ENCODE results near the gene CERK. TPM values are rescaled to one million over a fixed set of nuclear protein-coding genes. Genes with fewer than 3 reads are reported as not detected.

Gene CERK
- total and polyA plus RNA-seq, 2 experiments from 2014 or later, result 37.2 to 74.9 TPM

DNA sequence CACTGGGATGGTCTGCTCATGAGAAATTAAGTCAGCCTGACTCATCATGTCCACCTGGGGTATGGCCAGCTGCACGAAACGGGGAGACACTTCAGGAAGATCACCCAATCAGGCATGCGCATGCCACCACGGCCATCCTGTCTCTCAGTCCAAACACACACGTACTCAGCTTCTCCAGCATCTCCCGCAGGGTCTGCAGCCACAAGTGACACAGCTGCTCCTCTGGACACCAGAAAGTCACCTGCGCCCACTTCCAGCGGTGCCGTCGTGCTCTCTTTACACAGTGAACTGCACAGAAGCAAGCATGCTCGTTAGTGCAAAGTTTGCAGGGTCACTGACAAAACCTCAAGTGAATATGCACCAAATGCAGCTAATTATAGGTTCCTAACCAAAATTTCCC, 18.1 kb downstream of the CERK start:
- Histone ChIP-seq H3K4me1 (ENCODE audit: low read depth) (no peaks in the 10 kb centered on the region), H3K4me3 (no peak overlapping the region), H3K9me3 (ENCODE audit: low read depth) (no peaks in the 10 kb centered on the region), H3K27me3 (no peaks in the 10 kb centered on the region), H3K36me3 (peaks cover 42% of the 10 kb centered on the region), H3K27ac (no peak overlapping the region)
- no peak for DNase-seq (ENCODE audit: low read depth in 1 of 2, low spot score in 1 of 2)
- TF ChIP-seq CTCF (IDR thresholded peaks at IDR 0.05; ENCODE audit: low read depth, low read length), result no peak

- Histone ChIP-seq H3K9me3 (ENCODE audit: low read depth) (no peaks in the 10 kb centered on the region), H3K36me3 (peaks cover 55% of the 10 kb centered on the region), H3K27ac (no peak overlapping the region), H3K27me3 (no peaks in the 10 kb centered on the region), H3K4me3 (no peak overlapping the region), H3K4me1 (ENCODE audit: low read depth) (no peaks in the 10 kb centered on the region)
- TF ChIP-seq CTCF (IDR thresholded peaks at IDR 0.05; ENCODE audit: low read depth, low read length), result no peak
- DNase-seq (ENCODE audit: low read depth in 1 of 2, low spot score in 1 of 2), result peak in 1 of 2 donors; percentile 16
Measured at GRCh38 chr22:46714550-46714949, 23.5 kb downstream of the CERK start.

GRCh38 chr22:46712288-46712687, 25.8 kb downstream of the CERK start:
- DNase-seq (ENCODE audit: low read depth in 1 of 2, low spot score in 1 of 2), result no peak
- no peak overlapping the region for H3K27ac ChIP-seq
- no peak overlapping the region for H3K4me3 ChIP-seq
- H3K4me1 ChIP-seq (ENCODE audit: low read depth), result no peaks in the 10 kb centered on the region
- H3K9me3 ChIP-seq (ENCODE audit: low read depth), result no peaks in the 10 kb centered on the region
- no peak for TF ChIP-seq CTCF (IDR thresholded peaks at IDR 0.05; ENCODE audit: low read depth, low read length)
- no peaks in the 10 kb centered on the region for H3K27me3 ChIP-seq
- peaks cover 49% of the 10 kb centered on the region for H3K36me3 ChIP-seq

DNA sequence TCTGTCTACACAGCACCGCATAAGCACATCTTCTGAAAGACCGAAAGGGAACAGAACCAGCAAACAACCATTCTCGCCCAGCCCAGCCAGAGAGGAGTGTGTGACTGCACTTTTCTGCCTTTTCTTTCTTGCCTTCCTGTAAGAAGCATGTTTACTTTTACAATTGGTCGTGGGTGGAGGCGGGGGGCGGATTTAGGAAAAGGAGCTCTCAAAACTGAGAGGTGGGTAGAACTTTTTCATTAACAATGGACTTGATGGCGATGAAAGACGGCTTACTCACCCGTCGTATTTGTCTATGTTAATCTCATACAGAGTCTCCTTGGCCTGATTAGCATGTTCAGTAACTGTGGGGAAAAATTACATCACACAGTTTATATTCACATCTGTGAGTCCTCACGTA, 27.2 kb downstream of the CERK start:
- Histone ChIP-seq H3K4me3 (no peak overlapping the region), H3K27ac (no peak overlapping the region), H3K4me1 (ENCODE audit: low read depth) (no peaks in the 10 kb centered on the region), H3K27me3 (no peaks in the 10 kb centered on the region), H3K36me3 (peaks cover 50% of the 10 kb centered on the region), H3K9me3 (ENCODE audit: low read depth) (no peaks in the 10 kb centered on the region)
- no peak for TF ChIP-seq CTCF (IDR thresholded peaks at IDR 0.05; ENCODE audit: low read depth, low read length)
- DNase-seq (ENCODE audit: low read depth in 1 of 2, low spot score in 1 of 2), result peak in 1 of 2 donors; percentile 10

DNA sequence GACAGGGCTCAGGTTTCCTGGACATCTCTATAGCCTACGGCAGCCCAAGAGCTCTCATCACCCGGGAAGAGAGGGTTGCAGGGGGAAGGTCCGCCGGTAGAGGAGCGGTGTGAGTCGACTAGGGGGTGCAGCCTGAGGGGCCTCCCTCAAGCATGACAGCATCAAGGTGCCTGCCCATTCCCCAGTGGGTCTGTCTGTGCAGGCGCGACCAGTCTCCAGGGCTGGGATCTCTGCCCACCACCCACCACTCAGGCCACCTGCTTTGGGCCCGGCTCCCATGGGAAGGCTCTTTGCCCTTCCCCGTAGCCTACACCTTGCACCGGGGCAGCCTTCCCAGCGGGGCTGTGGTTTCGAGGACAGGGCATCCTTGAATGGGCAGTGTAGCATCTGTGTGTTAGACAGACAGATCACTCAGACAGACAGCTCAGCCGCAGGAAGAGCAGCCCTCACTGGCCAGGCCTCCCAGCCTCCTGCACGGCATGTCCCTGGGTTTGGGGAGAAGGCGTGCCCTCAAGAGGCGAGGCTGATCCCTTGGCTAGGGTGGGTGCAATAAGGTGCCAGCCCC, 29.2 kb downstream of the CERK start:
- peaks cover 42% of the 10 kb centered on the region for H3K36me3 ChIP-seq
- no peak overlapping the region for H3K27ac ChIP-seq
- H3K27me3 ChIP-seq, result no peaks in the 10 kb centered on the region
- no peak for TF ChIP-seq CTCF (IDR thresholded peaks at IDR 0.05; ENCODE audit: low read depth, low read length)
- no peak overlapping the region for H3K4me3 ChIP-seq
- no peaks in the 10 kb centered on the region for H3K9me3 ChIP-seq (ENCODE audit: low read depth)
- no peaks in the 10 kb centered on the region for H3K4me1 ChIP-seq (ENCODE audit: low read depth)
- no peak for DNase-seq (ENCODE audit: low read depth in 1 of 2, low spot score in 1 of 2)
